Stimulated activated CD4-positive, alpha-beta T cell treated with anti-CD3 and anti-CD28 coated beads, TNF-alpha, amount 100 ng/mL, for 48 hours (primary cell): ENCODE data around the gene RPL18A.

Experiments
- DNase-seq, 3 donors: peaks; one replicate each; pipeline ENCODE4 v3.0.0-alpha.2; 2020; ENCODE audit warnings: low read depth in 3 of 3

RPL18A gene

GRCh38 chr19:17859533-17860330 is at the start of gene RPL18A:
RPL18A (plus strand) TSS chr19:17859910; CDS start chr19:17859957, 47 bp downstream.
- DNase-seq = peak; percentile 95 to 100 (median 99)

DNA sequence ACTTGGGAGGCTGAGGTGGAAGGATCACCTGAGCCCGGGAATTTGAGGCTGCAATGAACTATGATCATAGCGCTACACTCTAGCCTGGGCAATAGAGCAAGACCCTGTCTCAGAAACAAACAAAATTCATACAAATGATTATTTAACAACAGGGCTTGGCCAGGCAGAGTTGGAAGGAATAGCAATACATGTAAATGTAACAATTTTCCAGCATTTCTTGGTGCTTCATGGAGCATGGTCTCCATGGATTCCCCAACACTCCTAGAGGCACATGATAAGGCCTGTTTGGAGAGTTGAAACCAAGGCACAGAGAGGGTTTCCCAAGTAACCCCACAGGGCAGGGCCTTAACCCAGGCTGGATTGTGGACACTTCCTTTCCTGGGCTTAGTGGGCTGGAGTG is 48.6 kb upstream of the RPL18A start:
- DNase-seq = no peak

GRCh38 chr19:17811681-17812080 is 48.0 kb upstream of the RPL18A start:
- no peak for DNase-seq

DNA sequence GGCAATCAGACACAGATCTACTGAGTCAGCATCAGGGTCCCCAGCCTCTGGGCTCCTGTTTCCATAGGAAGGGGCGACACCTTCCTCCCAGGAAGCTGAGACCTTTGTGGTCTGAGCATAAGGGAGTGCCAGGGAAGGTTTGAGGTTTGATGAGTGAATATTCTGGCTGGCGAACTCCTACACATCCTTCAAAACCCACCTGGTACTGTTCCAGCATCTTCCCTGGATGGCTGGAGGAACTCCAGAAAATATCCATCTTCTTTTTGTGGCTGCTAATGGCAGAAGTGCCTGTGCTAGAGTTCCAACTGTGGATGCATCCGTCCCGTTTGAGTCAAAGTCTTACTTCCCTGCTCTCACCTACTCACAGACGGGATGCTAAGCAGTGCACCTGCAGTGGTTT is 47.6 kb upstream of the RPL18A start:
- no peak for DNase-seq

DNA sequence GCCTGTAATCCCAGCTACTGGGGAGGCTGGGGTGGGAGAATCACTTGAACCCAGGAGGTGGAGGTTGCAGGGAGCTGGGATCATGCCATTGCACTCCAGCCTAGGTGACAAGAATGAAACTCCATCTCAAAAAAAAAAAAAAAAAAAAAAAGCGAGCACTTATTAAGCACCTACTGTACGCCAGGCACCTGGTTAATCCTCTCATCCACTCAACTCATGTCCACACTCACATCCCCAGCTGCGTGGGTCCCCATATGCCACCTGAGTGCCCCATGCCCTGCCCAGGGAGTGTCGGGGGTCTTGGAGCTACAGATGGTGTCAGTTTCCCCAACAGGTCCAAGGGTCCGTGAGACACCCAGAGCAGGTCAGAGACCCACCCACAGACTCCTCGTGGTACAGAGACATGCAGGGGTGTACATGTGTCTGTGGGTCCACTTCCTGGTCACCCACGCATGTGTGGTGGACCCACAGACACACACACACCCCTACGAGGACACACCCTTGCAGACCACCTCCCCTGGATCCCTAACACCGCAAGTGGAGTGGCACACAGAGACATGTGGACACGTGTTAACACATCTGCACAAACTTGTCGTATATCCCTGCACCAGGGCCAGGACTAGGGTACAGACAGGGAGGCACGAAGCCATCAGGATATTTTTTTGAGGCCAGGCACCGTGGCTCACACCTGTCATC is 41.9 kb upstream of the RPL18A start:
- no peak for DNase-seq

DNA sequence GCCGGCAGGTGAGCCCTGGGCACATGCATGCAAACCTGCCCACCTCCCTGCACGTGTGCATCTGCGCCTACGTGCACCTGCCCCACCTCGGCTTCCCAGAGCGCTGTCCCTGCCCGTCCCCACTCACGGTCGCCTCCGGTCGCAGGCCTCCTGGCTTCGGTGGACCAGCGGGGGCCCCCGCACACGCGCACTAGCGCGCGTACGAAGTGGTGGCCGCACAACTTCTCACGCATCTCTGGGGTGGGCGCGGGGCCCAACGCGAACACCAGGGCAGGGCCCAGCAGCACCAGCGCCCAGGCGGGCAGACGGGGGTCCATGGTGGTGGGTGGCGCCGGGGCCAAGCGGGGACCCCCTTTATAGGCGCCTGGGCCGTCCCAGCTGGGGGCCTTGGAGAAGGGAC is 38.5 kb upstream of the RPL18A start, which contains the start of gene INSL3:
INSL3 (minus strand) TSS at position 330 of the 400 bp plus-strand sequence; CDS start at position 317, 13 bp downstream.
- DNase-seq = no peak

GRCh38 chr19:17824339-17824738 is 35.4 kb upstream of the RPL18A start:
- DNase-seq = no peak

DNA sequence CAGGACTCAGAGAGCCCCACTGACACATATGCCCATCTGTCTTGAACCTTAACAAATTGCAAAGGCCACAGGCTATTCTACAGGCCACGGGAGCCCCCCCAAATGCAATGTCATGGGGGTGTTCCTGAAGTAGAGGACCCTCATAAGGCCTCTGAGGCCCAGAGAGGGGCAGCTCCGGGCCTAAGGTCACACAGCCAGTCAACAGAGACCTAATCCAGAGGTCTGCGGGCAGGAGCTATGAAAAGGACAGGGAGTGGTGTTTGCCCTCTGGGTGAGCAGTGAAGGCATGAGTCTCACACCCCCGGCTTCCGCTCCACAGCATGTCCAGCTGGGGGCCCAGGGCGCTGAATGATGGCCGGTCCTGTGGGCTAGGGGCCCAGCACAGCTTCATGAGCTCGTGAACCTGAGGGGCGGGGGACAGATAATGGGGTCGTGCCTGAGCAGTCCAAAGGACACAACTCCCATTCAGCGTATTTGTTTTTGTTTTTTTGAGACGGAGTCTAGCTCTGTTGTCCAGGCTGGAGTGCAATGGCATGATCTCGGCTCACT is 33.1 kb upstream of the RPL18A start:
- no peak for DNase-seq

DNA sequence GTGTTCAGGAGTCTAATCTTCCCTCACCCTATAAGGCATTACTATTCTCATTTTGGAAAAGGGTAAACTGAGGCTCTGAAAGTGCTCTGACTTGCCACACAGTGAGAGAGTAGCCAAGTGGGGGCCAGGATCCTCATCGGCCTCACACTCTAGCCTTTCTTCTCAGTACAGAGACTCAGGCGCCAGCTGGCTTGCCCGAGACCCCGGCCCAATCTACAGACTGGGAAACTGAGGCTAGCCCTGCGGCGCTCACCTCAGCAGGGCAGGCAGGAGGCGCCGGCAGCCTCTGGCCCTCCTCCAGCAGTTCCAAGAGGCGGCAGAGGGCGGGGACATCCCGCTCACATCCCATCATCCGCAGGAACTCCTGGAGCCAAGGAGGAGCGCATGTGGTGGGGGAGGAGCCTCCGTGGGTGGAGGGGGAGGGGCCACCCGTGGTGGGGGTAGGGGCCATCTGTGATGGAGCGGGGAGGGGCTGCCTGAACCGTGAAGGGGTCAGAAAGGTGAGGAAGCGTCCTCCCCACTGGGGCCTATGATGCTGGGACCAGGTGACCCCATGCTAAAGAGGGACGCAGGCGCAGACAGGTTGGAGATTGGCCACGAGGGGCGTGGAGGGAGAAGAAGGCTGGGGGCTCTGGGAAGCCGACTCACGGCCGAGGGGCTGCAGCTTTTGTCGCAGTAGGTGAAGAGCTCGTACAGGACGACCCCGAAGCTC is 29.7 kb upstream of the RPL18A start:
- no peak for DNase-seq

- DNase-seq = peak; percentile 55 to 77 (median 68)
These were observed 28.9 kb upstream of the RPL18A start for GRCh38 chr19:17830567-17831418.

DNA sequence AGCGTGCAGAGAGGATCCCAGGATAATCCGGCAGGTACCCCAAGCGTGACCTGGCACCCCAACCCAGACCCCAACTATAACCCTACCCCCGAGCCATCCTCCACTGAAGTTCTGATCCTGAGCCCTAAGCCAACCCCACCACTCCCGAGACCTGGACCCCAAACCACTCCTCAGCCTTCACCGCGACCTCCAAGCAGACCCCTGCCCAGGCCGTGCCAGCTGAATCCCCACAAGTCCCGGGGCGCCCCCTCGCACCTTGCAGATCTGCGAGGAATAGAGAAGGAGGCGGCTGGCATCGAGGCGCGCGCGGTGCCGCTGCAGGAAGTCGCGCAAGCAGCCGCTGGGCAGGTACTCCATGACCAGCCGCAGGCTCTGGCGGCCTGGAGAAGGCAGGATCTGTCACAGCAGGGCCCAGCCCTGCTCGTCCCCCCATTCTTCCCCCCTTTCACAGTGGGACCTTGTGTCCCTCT is 28.3 kb upstream of the RPL18A start:
- no peak for DNase-seq

- no peak for DNase-seq
These were observed 27.1 kb upstream of the RPL18A start for GRCh38 chr19:17832443-17833208.

- DNase-seq = no peak
These were observed 25.1 kb upstream of the RPL18A start for GRCh38 chr19:17834350-17835181.

- no peak for DNase-seq
These were observed 24.3 kb upstream of the RPL18A start for GRCh38 chr19:17835182-17836006.

DNA sequence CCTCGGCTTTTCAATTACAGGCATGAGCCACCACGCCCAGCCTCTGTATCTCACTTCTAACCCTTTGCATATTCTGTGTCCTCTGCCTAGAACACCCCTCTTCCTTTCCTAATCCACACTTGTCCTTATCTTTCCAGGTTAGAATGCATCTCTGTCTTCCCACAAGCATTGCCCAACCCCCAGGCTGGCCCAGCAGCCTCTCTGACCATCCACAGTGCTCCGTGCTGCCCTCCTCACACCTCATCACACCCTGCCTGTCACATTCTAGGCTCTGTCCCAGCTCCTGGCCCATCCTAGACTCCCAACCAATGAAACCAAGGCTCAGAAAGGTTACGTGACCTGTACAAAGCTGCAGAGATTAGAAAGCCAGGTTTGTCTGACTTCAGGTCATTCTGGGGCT is 23.2 kb upstream of the RPL18A start:
- no peak for DNase-seq

DNA sequence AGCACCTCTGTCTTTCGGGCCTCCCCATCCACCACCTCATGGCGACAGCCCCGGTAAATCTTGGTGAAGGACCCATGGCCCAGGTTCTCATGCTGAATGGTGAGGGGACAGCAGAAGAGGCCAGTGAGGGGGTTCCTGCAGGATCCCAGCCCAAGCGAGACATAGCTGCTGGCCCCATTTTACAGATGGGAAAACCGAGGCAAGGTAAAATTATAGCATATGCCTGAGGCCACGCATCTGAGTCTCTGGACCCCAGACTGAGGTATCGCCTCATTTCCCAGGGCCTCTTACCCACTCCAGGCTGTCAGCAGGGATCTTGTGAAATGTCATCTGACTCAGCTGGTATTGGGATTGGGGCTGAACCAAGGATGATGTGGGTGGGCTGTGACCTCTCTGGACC is 21.7 kb upstream of the RPL18A start:
- DNase-seq = no peak

DNA sequence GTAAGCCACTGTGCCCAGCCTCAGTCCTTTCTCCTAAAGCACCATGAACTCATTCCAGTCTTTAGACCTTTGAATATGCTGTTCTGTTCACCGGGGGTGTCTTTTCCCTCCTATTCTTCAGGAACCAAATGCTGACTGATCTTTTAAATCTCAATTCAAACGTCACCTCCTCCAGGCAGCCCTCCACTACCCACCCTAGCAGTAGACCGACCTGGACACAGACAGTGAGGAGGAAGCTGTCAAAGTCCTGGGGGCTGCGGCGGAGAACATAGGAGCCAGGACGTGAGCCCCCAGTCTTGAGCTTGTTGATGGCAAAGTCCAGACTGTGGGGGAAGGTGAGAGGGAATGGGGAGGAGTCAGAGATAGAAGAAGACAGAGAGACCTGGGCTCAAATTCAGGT is 19.7 kb upstream of the RPL18A start:
- no peak for DNase-seq

DNA sequence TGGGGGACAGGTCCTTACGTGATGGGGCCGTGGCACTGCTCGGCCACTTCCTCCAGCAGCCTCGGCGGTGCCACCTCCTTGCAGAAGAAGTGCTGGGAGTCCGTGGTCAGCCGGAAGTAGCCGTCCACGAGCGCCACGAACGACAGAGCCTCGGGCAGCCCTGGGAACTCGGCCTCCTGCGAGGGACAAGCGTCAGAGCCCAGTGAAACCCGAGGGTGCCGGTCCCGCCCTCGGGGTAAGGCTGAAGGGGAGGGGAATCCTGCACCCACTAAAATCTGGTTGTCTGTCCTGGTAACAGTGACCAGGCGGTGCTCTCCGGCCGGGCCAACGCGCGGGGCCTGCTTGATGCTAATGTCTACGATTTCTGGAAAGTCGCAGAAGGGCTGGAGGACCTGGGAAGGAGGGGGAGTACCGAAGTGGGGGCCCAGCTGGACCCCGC is 18.3 kb upstream of the RPL18A start:
- DNase-seq = no peak
